ENCODE measurements around the gene KRTAP5-3. TPM values are rescaled to one million over a fixed set of nuclear protein-coding genes. Genes with fewer than 3 reads are reported as not detected.

Gene KRTAP5-3
- total RNA-seq (2014; rRNA removed; shearing (Covaris generic)) = not detected in 2 replicates

GRCh38 chr11:1608363-1608762, at the start of gene KRTAP5-3:
TSS of gene KRTAP5-3 (minus strand) at chr11:1608463. CDS start at chr11:1608385, 78 bp downstream.
- Histone ChIP-seq H3K27ac (no peak within 1 kb of the TSS), H3K4me3 (no peak within 1 kb of the TSS), H3K36me3 (no peaks in the 10 kb centered on the region), H3K9me3 (replicated peaks) (no peaks in the 10 kb centered on the region), H3K27me3 (no peaks in the 10 kb centered on the region), H3K4me1 (no peaks in the 10 kb centered on the region)
- no peak for DNase-seq

- H3K4me3 ChIP-seq = no peak overlapping the region
- DNase-seq = no peak
- peak overlapping the region; percentile 85; the same call in 1 of the 2 replicates for H3K27ac ChIP-seq
- no peaks in the 10 kb centered on the region for H3K9me3 ChIP-seq (replicated peaks)
- H3K36me3 ChIP-seq = no peaks in the 10 kb centered on the region
- peaks cover 46% of the 10 kb centered on the region for H3K4me1 ChIP-seq
- H3K27me3 ChIP-seq = no peaks in the 10 kb centered on the region
These were observed 48.4 kb upstream of the KRTAP5-3 start for GRCh38 chr11:1656670-1657069.

GRCh38 chr11:1656061-1656441, 47.8 kb upstream of the KRTAP5-3 start:
- DNase-seq = peak; percentile 74 to 82

GRCh38 chr11:1655168-1656060, 47.2 kb upstream of the KRTAP5-3 start:
- Histone ChIP-seq H3K27me3 (no peaks in the 10 kb centered on the region), H3K9me3 (replicated peaks) (no peaks in the 10 kb centered on the region), H3K27ac (peak overlapping the region; percentile 85), H3K36me3 (no peaks in the 10 kb centered on the region), H3K4me3 (no peak overlapping the region), H3K4me1 (peaks cover 55% of the 10 kb centered on the region)
- DNase-seq = peak; percentile 45 to 62

More at GRCh38 chr11:1656061-1656441, 47.8 kb upstream of the KRTAP5-3 start:
- Histone ChIP-seq H3K27ac (peak overlapping the region; percentile 85), H3K4me1 (peaks cover 52% of the 10 kb centered on the region), H3K4me3 (no peak overlapping the region), H3K36me3 (no peaks in the 10 kb centered on the region), H3K27me3 (no peaks in the 10 kb centered on the region), H3K9me3 (replicated peaks) (no peaks in the 10 kb centered on the region)

- Histone ChIP-seq H3K27me3 (no peaks in the 10 kb centered on the region), H3K27ac (peak overlapping the region; percentile 85), H3K36me3 (no peaks in the 10 kb centered on the region), H3K9me3 (replicated peaks) (no peaks in the 10 kb centered on the region), H3K4me1 (peaks cover 55% of the 10 kb centered on the region), H3K4me3 (no peak overlapping the region)
- DNase-seq = peak; percentile 95 to 96
These were observed 46.3 kb upstream of the KRTAP5-3 start for GRCh38 chr11:1654388-1655167.

GRCh38 chr11:1653541-1654387, 45.5 kb upstream of the KRTAP5-3 start:
- no peaks in the 10 kb centered on the region for H3K36me3 ChIP-seq
- peak overlapping the region; percentile 85 for H3K27ac ChIP-seq
- peak; percentile 58 to 75 for DNase-seq
- H3K4me1 ChIP-seq = peaks cover 55% of the 10 kb centered on the region
- no peaks in the 10 kb centered on the region for H3K27me3 ChIP-seq
- no peak overlapping the region for H3K4me3 ChIP-seq
- no peaks in the 10 kb centered on the region for H3K9me3 ChIP-seq (replicated peaks)

GRCh38 chr11:1652771-1653540, 44.7 kb upstream of the KRTAP5-3 start:
- DNase-seq = peak; percentile 61 to 79
- Histone ChIP-seq H3K9me3 (replicated peaks) (no peaks in the 10 kb centered on the region), H3K27me3 (no peaks in the 10 kb centered on the region), H3K4me1 (peaks cover 55% of the 10 kb centered on the region), H3K4me3 (no peak overlapping the region), H3K27ac (peak overlapping the region; percentile 85), H3K36me3 (no peaks in the 10 kb centered on the region)

- no peak for DNase-seq
- Histone ChIP-seq H3K4me1 (peaks cover 55% of the 10 kb centered on the region), H3K36me3 (no peaks in the 10 kb centered on the region), H3K4me3 (no peak overlapping the region), H3K27ac (no peak overlapping the region), H3K9me3 (replicated peaks) (no peaks in the 10 kb centered on the region), H3K27me3 (no peaks in the 10 kb centered on the region)
These were observed 44.1 kb upstream of the KRTAP5-3 start for GRCh38 chr11:1652442-1652770.

- Histone ChIP-seq H3K27ac (no peak overlapping the region), H3K36me3 (no peaks in the 10 kb centered on the region), H3K9me3 (replicated peaks) (no peaks in the 10 kb centered on the region), H3K4me3 (no peak overlapping the region), H3K4me1 (peaks cover 55% of the 10 kb centered on the region), H3K27me3 (no peaks in the 10 kb centered on the region)
- no peak for DNase-seq
These were observed 43.8 kb upstream of the KRTAP5-3 start for GRCh38 chr11:1652026-1652425.

GRCh38 chr11:1651411-1651980, 43.2 kb upstream of the KRTAP5-3 start:
- H3K27ac ChIP-seq = no peak overlapping the region
- H3K36me3 ChIP-seq = no peaks in the 10 kb centered on the region
- H3K4me1 ChIP-seq = peaks cover 52% of the 10 kb centered on the region
- no peak overlapping the region for H3K4me3 ChIP-seq
- no peaks in the 10 kb centered on the region for H3K9me3 ChIP-seq (replicated peaks)
- DNase-seq = peak in 1 of 2 experiments; percentile 58
- no peaks in the 10 kb centered on the region for H3K27me3 ChIP-seq

GRCh38 chr11:1650918-1651262, 42.6 kb upstream of the KRTAP5-3 start:
- Histone ChIP-seq H3K4me3 (no peak overlapping the region), H3K27ac (no peak overlapping the region), H3K9me3 (replicated peaks) (no peaks in the 10 kb centered on the region), H3K4me1 (peaks cover 46% of the 10 kb centered on the region), H3K27me3 (no peaks in the 10 kb centered on the region), H3K36me3 (no peaks in the 10 kb centered on the region)
- no peak for DNase-seq

- Histone ChIP-seq H3K4me3 (no peak overlapping the region), H3K9me3 (replicated peaks) (no peaks in the 10 kb centered on the region), H3K4me1 (peaks cover 40% of the 10 kb centered on the region), H3K36me3 (no peaks in the 10 kb centered on the region), H3K27ac (no peak overlapping the region), H3K27me3 (peaks cover 3% of the 10 kb centered on the region; the same call in 1 of the 2 replicates)
- DNase-seq = no peak
These were observed 42.0 kb upstream of the KRTAP5-3 start for GRCh38 chr11:1650034-1650917.
